IMR-90 (cell line): ENCODE data around the gene ACADSB. TPM values are rescaled to one million over a fixed set of nuclear protein-coding genes. Genes with fewer than 3 reads are reported as not detected.

ENCODE experiments used
- ATAC-seq: fragments of 200-7000 bp; cut with Tn5 transposase; 2 replicates; pipeline ENCODE4 v1.9.1; 2020; ENCODE audit warnings: low read depth, mild to moderate bottlenecking, moderate library complexity
- BruUV-seq: library from RNA; stranded (reverse); fragments of 400-500 nt; replicated peaks from 2 replicates; lab custom pipeline; 2021; lab: Mats Ljungman, UMichigan
- CTCF ChIA-PET: fragments of 300-600 bp; formaldehyde crosslinking; extraction: SDS; loops from one replicate; lab custom pipeline; 2021; ENCODE audit warnings: antibody characterized with exemption; lab: Yijun Ruan, JAX
- POLR2A ChIA-PET: fragments of 300-600 bp; sonication (Branson Sonifier 250); formaldehyde crosslinking; loops from one replicate; lab custom pipeline; 2022; ENCODE audit warnings: antibody characterized with exemption; ENCODE audit not compliant: unreplicated experiment; lab: Charles Lee
- DNase-seq: peaks from one replicate; pipeline ENCODE4 v3.0.0; 2013
- H2AFZ ChIP-seq: replicated peaks from 2 replicates; pipeline ENCODE3; 2013; ENCODE audit warnings: low read length, mild to moderate bottlenecking; ENCODE audit not compliant: poor library complexity
- H2AK5ac ChIP-seq: 2 replicates; pipeline ENCODE4 v1.6.1; 2013; ENCODE audit warnings: low read depth, low read length, inconsistent platforms
- H2AK9ac ChIP-seq: replicated peaks from 2 replicates; pipeline ENCODE3; 2013; ENCODE audit warnings: mild to moderate bottlenecking, low read depth, low read length, moderate library complexity; ENCODE audit not compliant: poor library complexity
- H2BK120ac ChIP-seq: 2 replicates; pipeline ENCODE4 v1.6.1; 2013; ENCODE audit warnings: low read depth, low read length, inconsistent platforms
- H2BK15ac ChIP-seq: 3 replicates; pipeline ENCODE4 v1.6.1; 2013; ENCODE audit warnings: low read depth, low read length, inconsistent platforms
- H2BK20ac ChIP-seq: 2 replicates; pipeline ENCODE4 v1.6.1; 2013; ENCODE audit warnings: low read depth, mild to moderate bottlenecking, inconsistent platforms, low read length, moderate library complexity
- H2BK5ac ChIP-seq: 2 replicates; pipeline ENCODE4 v1.6.1; 2013; ENCODE audit warnings: mild to moderate bottlenecking, low read depth, low read length, inconsistent platforms; ENCODE audit not compliant: poor library complexity, severe bottlenecking
- H3K14ac ChIP-seq: replicated peaks from 2 replicates; pipeline ENCODE4 v1.6.1; 2013; ENCODE audit warnings: low read depth, low read length, inconsistent platforms
- H3K18ac ChIP-seq: 2 replicates; pipeline ENCODE4 v1.6.1; 2013; ENCODE audit warnings: low read depth, low read length, control low read depth
- H3K23ac ChIP-seq: 2 replicates; pipeline ENCODE4 v1.6.1; 2013; ENCODE audit warnings: low read depth, low read length, inconsistent platforms
- H3K27ac ChIP-seq: 2 replicates; pipeline ENCODE4 v1.5.1; 2013; ENCODE audit warnings: mild to moderate bottlenecking, control low read depth, low read length; ENCODE audit not compliant: insufficient read depth
- H3K27me3 ChIP-seq: 2 replicates; pipeline ENCODE4 v1.6.1; 2013; ENCODE audit warnings: low read length; ENCODE audit not compliant: control insufficient read depth, insufficient read depth
- H3K36me3 ChIP-seq: 2 replicates; pipeline ENCODE4 v1.6.1; 2013; ENCODE audit warnings: low read length, mixed read lengths; ENCODE audit not compliant: control insufficient read depth, insufficient read depth
- H3K4ac ChIP-seq: 2 replicates; pipeline ENCODE4 v1.6.1; 2013; ENCODE audit warnings: low read depth, low read length, inconsistent platforms
- H3K4me1 ChIP-seq: 2 replicates; pipeline ENCODE4 v1.6.1; 2013; ENCODE audit warnings: low read length, mixed read lengths; ENCODE audit not compliant: control insufficient read depth, insufficient read depth
- H3K4me2 ChIP-seq: 2 replicates; pipeline ENCODE4 v1.6.1; 2013; ENCODE audit warnings: low read depth, mild to moderate bottlenecking, control low read depth, low read length, moderate library complexity
- H3K4me3 ChIP-seq: 2 replicates; pipeline ENCODE4 v1.5.1; 2013; ENCODE audit warnings: low read depth, mild to moderate bottlenecking, control low read depth, low read length, moderate library complexity; ENCODE audit not compliant: insufficient read depth
- H3K56ac ChIP-seq: 2 replicates; pipeline ENCODE4 v1.6.1; 2013; ENCODE audit warnings: low read length, inconsistent platforms; ENCODE audit not compliant: insufficient read depth; ENCODE audit errors: extremely low read depth
- H3K79me1 ChIP-seq, 2 experiments: 2 replicates each; pipeline ENCODE4 v1.6.1; 2013; ENCODE audit warnings: low read length in 2 of 2, inconsistent platforms in 1 of 2, low read depth in 1 of 2
- H3K9ac ChIP-seq: 2 replicates; pipeline ENCODE4 v1.6.1; 2013; ENCODE audit warnings: low read depth, low read length, control low read depth
- H3K9me1 ChIP-seq: 2 replicates; pipeline ENCODE4 v1.6.1; 2013; ENCODE audit warnings: low read length, inconsistent platforms; ENCODE audit not compliant: insufficient read depth
- H3K9me3 ChIP-seq: 2 replicates; pipeline ENCODE4 v1.6.1; 2013; ENCODE audit warnings: low read length; ENCODE audit not compliant: control insufficient read depth, insufficient read depth
- H4K20me1 ChIP-seq: 2 replicates; pipeline ENCODE4 v1.6.1; 2013; ENCODE audit warnings: low read length, inconsistent platforms; ENCODE audit not compliant: insufficient read depth
- H4K5ac ChIP-seq: 2 replicates; pipeline ENCODE4 v1.6.1; 2013; ENCODE audit warnings: mild to moderate bottlenecking, low read depth, low read length, control low read depth
- H4K8ac ChIP-seq, 2 experiments: 2 replicates each; pipeline ENCODE4 v1.6.1; 2013; ENCODE audit warnings: low read depth in 2 of 2, low read length in 2 of 2, control low read depth in 1 of 2, inconsistent platforms in 1 of 2
- H4K91ac ChIP-seq: 2 replicates; pipeline ENCODE4 v1.6.1; 2013; ENCODE audit warnings: low read depth, low read length, inconsistent platforms; ENCODE audit not compliant: insufficient read depth
- BHLHE40 ChIP-seq: fragments of 150-350 bp; IDR thresholded peaks from 2 replicates; pipeline ENCODE4 v1.6.1; 2016; ENCODE audit warnings: mild to moderate bottlenecking, low read depth, low read length
- CEBPB ChIP-seq: IDR thresholded peaks from 2 replicates; pipeline ENCODE4 v1.6.1; 2012; ENCODE audit warnings: low read depth, low read length, improper control_type of control experiment
- CHD1 ChIP-seq: IDR thresholded peaks from 2 replicates; pipeline ENCODE4 v1.6.1; 2012; ENCODE audit warnings: low read depth, low read length, improper control_type of control experiment
- MAFK ChIP-seq: IDR thresholded peaks from 2 replicates; pipeline ENCODE4 v1.6.1; 2012; ENCODE audit warnings: low read depth, low read length, improper control_type of control experiment
- MAZ ChIP-seq: IDR thresholded peaks from 2 replicates; pipeline ENCODE4 v1.6.1; 2012; ENCODE audit warnings: low read depth, mild to moderate bottlenecking, low read length, improper control_type of control experiment, moderate library complexity, borderline replicate concordance
- NFE2L2 ChIP-seq: fragments of 150-350 bp; IDR thresholded peaks from 2 replicates; pipeline ENCODE4 v1.6.1; 2016; ENCODE audit warnings: low read depth, mild to moderate bottlenecking, low read length
- POLR2A ChIP-seq: IDR thresholded peaks from 2 replicates; pipeline ENCODE4 v1.6.1; 2012; ENCODE audit warnings: mild to moderate bottlenecking, low read depth, low read length
- WGBS, 2 experiments: methylation state at CpG; one replicate each; pipeline versions ENCODE4 v1.1.5 to v1.1.7; 2013; ENCODE audit warnings: missing lambda C conversion rate in 2 of 2; ENCODE audit not compliant: insufficient read length in 1 of 2; ENCODE audit errors: extremely low coverage in 2 of 2; 5-methylcytosine and 5-hydroxymethylcytosine counted together
- dilution Hi-C: fragments of 300-500 bp; cut with HindIII; formaldehyde crosslinking; loops from one replicate; pipeline ENCODE4 v1.14.3; 2018; ENCODE audit warnings: low sequenced_read_pairs; ENCODE audit not compliant: unreplicated experiment
- in situ Hi-C: fragments of 300-500 bp; cut with MboI; formaldehyde crosslinking; loops from 3 replicates; pipeline ENCODE4 v1.14.3; 2019; ENCODE audit warnings: low sequenced_read_pairs, inconsistent platforms, mixed read lengths
- intact Hi-C: fragments of 100-400 bp; cut with micrococcal nuclease; formaldehyde crosslinking; loops from 2 replicates; pipeline ENCODE4 v1.10.0; 2022
- polyA plus RNA-seq, 3 experiments: library from polyadenylated mRNA; depleted of rRNA; stranded (reverse); fragments of >200 nt; gene quantifications; 2 replicates each; pipeline ENCODE4 v1.2.3, GENCODE V29; 2012; ENCODE audit warnings: low replicate concordance in 1 of 3
- total RNA-seq: library from RNA; depleted of rRNA; stranded (reverse); fragments of >200 nt; gene quantifications from 2 replicates; pipeline ENCODE4 v1.2.3, GENCODE V29; 2012
- TF ChIP-seq, protein P1 (sequence below): conservative IDR thresholded peaks from 2 replicates; pipeline ENCODE4 v1.5.1; 2012; ENCODE audit warnings: mild to moderate bottlenecking, low read depth, low read length, improper control_type of control experiment
- TF ChIP-seq, protein P2 (sequence below): fragments of 150-350 bp; IDR thresholded peaks from 2 replicates; pipeline ENCODE4 v1.6.1; 2017; ENCODE audit warnings: mild to moderate bottlenecking, antibody characterized with exemption, low read length, low read depth

The ACADSB gene
- total and polyA plus RNA-seq, 2 of the 4 experiments (the other 2 are of a cell fraction) = 6.2 to 10.6 TPM

DNA sequence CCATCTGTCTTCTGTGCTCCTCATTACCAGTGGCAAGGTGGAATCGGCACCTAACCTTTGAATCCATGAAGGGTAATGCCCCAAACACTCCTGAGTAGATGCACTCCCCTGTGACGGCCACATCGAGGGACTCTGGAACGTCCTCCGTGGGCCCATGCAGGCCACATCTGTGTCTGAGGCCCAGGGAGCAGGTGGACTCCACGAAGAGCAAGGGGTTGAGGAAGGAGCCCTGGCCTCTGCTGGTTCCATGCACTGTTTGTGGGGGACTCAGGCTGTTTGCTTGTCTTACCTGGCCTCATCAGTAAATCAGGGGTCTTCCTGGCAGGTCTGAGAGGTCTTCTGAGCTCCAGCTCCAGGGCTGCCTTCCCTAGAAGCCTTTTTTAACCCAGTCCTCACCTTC, 64.4 kb downstream of the ACADSB start:
- Histone ChIP-seq H3K9me1 (no peaks in the 10 kb centered on the region), H2BK5ac (no peak overlapping the region), H4K8ac (no peak overlapping the region), H3K4me2 (no peak overlapping the region), H3K23ac (no peak overlapping the region), H4K20me1 (no peaks in the 10 kb centered on the region), H3K4ac (no peak overlapping the region), H3K79me1 (no peaks in the 10 kb centered on the region), H3K9ac (no peak overlapping the region), H2AK5ac (no peak overlapping the region), H3K27me3 (no peaks in the 10 kb centered on the region), H2AFZ (no peak overlapping the region), H2AK9ac (no peak overlapping the region), H3K36me3 (no peaks in the 10 kb centered on the region), H3K4me1 (no peaks in the 10 kb centered on the region), H3K56ac (no peak overlapping the region), H4K5ac (no peak overlapping the region), H3K4me3 (no peak overlapping the region), H2BK15ac (no peak overlapping the region), H3K14ac (no peak overlapping the region), H3K9me3 (no peaks in the 10 kb centered on the region), H3K27ac (no peak overlapping the region), H2BK20ac (no peak overlapping the region), H2BK120ac (no peak overlapping the region), H4K91ac (no peak overlapping the region), H3K18ac (no peak overlapping the region)
- no peak for ATAC-seq
- ChIA-PET POLR2A (no interaction called here), CTCF (no interaction called here)
- intact Hi-C loops = no loop called here
- no peak for TF ChIP-seq NFE2L2
- TF ChIP-seq CHD1 = no peak
- no peak for TF ChIP-seq MAZ
- TF ChIP-seq MAFK = no peak
- no peak for TF ChIP-seq BHLHE40
- TF ChIP-seq, protein P1, sequence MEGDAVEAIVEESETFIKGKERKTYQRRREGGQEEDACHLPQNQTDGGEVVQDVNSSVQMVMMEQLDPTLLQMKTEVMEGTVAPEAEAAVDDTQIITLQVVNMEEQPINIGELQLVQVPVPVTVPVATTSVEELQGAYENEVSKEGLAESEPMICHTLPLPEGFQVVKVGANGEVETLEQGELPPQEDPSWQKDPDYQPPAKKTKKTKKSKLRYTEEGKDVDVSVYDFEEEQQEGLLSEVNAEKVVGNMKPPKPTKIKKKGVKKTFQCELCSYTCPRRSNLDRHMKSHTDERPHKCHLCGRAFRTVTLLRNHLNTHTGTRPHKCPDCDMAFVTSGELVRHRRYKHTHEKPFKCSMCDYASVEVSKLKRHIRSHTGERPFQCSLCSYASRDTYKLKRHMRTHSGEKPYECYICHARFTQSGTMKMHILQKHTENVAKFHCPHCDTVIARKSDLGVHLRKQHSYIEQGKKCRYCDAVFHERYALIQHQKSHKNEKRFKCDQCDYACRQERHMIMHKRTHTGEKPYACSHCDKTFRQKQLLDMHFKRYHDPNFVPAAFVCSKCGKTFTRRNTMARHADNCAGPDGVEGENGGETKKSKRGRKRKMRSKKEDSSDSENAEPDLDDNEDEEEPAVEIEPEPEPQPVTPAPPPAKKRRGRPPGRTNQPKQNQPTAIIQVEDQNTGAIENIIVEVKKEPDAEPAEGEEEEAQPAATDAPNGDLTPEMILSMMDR = no peak
- TF ChIP-seq, protein P2, sequence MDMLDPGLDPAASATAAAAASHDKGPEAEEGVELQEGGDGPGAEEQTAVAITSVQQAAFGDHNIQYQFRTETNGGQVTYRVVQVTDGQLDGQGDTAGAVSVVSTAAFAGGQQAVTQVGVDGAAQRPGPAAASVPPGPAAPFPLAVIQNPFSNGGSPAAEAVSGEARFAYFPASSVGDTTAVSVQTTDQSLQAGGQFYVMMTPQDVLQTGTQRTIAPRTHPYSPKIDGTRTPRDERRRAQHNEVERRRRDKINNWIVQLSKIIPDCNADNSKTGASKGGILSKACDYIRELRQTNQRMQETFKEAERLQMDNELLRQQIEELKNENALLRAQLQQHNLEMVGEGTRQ = no peak
- no peak for TF ChIP-seq CEBPB
- no peak for TF ChIP-seq POLR2A
- BruUV-seq = no TSS peak
- DNase-seq = no peak
- WGBS, 2 experiments = no CpG with 5 or more reads among the region's 6 CpGs
- dilution Hi-C loops = no loop called here
- in situ Hi-C loops = no loop called here
